CD4-positive, alpha-beta T cell treated with Interleukin-2 at 100 ng/mL for 4 hours (primary cell): ENCODE measurements around the gene PARP14.
A peak's percentile ranks its signal among the peaks of the same experiment; 100 is the strongest.
"Not testable (repeated sequence)": the region's sequence is repeated elsewhere in the genome, so short reads cannot be mapped to it uniquely, and the experiment has no call there.

Experiments used
- DNase-seq: peaks from one replicate; pipeline ENCODE4 v3.0.0-alpha.2; 2020; ENCODE audit warnings: low spot score

The PARP14 gene, protein sequence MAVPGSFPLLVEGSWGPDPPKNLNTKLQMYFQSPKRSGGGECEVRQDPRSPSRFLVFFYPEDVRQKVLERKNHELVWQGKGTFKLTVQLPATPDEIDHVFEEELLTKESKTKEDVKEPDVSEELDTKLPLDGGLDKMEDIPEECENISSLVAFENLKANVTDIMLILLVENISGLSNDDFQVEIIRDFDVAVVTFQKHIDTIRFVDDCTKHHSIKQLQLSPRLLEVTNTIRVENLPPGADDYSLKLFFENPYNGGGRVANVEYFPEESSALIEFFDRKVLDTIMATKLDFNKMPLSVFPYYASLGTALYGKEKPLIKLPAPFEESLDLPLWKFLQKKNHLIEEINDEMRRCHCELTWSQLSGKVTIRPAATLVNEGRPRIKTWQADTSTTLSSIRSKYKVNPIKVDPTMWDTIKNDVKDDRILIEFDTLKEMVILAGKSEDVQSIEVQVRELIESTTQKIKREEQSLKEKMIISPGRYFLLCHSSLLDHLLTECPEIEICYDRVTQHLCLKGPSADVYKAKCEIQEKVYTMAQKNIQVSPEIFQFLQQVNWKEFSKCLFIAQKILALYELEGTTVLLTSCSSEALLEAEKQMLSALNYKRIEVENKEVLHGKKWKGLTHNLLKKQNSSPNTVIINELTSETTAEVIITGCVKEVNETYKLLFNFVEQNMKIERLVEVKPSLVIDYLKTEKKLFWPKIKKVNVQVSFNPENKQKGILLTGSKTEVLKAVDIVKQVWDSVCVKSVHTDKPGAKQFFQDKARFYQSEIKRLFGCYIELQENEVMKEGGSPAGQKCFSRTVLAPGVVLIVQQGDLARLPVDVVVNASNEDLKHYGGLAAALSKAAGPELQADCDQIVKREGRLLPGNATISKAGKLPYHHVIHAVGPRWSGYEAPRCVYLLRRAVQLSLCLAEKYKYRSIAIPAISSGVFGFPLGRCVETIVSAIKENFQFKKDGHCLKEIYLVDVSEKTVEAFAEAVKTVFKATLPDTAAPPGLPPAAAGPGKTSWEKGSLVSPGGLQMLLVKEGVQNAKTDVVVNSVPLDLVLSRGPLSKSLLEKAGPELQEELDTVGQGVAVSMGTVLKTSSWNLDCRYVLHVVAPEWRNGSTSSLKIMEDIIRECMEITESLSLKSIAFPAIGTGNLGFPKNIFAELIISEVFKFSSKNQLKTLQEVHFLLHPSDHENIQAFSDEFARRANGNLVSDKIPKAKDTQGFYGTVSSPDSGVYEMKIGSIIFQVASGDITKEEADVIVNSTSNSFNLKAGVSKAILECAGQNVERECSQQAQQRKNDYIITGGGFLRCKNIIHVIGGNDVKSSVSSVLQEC (N-terminal part only)

DNA sequence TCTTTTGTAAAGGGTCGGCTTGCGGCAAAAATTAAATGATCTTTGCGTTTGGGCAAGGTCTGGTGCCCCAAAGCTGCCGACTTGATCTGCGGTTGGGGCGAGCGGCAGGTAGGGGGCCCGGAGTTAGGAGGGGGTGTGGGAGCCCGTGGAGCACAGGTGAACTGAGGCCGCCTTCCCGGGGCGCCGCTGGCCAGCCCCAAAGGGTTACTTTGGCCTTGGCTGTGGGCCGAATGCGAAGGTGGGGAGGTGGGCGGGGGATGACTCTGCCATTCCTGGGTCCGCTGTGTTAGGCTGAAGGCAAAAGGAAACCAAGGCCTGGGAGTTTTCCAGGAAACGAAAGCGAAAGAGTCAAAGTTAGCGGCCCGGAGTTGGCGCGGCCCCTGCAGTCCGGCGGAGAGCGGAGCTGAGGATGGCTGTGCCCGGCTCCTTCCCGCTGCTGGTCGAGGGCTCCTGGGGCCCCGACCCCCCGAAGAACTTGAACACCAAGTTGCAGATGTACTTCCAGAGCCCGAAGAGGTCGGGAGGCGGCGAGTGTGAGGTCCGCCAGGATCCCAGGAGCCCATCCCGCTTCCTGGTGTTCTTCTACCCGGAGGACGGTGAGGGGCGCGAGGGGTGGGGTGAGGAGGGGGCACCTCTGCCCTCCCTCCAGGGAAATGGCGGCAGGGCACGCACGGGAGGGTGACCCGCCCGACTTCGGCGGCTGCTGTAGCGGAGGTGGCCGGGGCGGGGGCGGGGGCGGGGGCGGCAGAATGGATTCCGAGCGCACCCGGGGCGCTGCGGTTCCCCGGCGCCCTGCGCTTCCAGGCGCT lies at the start of gene PARP14:
Gene PARP14, plus strand, starts transcription at position 365 of the 809 bp plus-strand sequence. Its CDS starts 45 bp downstream, at position 410.
- DNase-seq: peak; percentile 74

GRCh38 chr3:122635789-122636188 lies 44.9 kb upstream of the PARP14 start:
- no peak for DNase-seq

- DNase-seq: no peak
These were observed 43.9 kb upstream of the PARP14 start for GRCh38 chr3:122636697-122637096.

GRCh38 chr3:122640437-122640999 lies 40.1 kb upstream of the PARP14 start:
- no peak for DNase-seq

GRCh38 chr3:122642935-122643334 lies 37.7 kb upstream of the PARP14 start:
- peak; percentile 51 for DNase-seq

DNA sequence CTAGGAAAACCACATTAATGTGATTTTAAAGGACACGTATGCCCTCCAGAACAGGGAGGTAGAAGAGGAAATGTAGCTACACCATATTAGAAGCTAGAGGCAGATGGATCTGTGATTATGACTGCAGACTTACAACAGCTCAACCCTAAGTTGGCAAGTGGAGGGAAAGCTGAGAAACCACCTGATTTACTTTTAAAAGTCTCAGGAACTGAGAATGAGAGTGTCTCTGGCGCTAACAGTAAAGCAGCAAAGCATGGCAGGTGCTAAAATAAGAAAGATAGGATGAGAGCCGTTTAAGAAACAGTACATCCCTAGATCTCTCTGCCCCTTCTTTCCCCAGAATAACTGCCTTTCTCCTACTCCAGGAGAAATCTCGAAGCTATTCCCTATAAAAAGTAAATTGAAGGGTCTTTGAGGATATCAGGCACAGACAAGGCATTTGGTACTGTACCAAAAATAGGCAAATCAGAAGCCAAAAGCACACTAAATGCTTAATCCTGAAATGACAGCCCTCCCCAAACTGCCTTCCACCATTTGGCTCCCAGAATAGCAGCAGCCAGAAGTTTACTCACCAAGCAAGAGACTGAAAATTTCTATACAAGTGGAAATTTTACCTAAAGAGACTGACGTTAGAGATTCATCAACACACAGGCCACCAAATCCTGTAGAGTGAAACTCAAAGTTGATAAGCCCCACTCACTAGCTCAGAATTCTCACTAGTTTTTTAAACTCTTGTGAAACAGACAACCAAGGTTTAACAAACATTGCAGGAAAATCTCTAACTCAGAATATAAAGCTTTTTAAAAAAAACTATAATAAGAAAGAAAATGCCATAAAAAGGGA lies 34.3 kb upstream of the PARP14 start:
- peak; percentile 39 for DNase-seq

GRCh38 chr3:122651233-122651907 lies 29.3 kb upstream of the PARP14 start:
- DNase-seq: not testable (repeated sequence)

DNA sequence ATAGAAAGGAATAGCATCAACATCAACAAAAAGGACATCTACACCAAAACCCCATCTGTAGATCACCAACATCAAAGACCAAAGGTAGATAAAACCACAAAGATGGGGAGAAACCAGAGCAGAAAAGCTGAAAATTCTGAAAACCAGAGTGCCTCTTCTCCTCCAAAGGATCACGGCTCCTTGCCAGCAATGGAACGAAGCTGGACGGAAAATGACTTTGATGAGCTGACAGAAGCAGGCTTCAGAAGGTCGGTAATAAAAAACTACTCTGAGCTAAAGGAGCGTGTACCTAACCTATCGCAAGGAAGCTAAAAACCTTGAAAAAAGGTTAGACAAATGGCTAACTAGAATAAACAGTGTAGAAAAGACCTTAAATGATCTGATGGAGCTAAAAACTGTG lies 28.7 kb upstream of the PARP14 start:
- DNase-seq: not testable (repeated sequence)

DNA sequence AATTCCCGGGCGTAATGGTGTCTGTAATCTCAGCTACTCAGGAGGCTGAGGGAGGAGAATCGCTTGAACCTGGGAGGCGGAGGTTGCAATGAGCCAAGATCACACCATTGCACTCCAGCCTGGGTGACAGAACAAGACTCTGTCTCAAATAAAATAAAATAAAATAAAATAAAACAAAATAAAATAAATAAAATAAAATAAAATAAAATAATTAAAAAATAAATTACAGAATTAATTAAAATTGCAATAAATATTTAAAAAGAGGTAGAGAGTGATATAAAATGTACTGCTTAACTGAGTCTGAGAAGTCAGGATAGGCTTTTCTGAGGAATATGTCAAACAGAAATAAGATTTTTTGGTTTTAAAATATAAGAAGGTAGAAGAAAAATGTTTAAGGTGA lies 22.3 kb upstream of the PARP14 start:
- not testable (repeated sequence) for DNase-seq

GRCh38 chr3:122660297-122660974 lies 20.2 kb upstream of the PARP14 start:
- no peak for DNase-seq

DNA sequence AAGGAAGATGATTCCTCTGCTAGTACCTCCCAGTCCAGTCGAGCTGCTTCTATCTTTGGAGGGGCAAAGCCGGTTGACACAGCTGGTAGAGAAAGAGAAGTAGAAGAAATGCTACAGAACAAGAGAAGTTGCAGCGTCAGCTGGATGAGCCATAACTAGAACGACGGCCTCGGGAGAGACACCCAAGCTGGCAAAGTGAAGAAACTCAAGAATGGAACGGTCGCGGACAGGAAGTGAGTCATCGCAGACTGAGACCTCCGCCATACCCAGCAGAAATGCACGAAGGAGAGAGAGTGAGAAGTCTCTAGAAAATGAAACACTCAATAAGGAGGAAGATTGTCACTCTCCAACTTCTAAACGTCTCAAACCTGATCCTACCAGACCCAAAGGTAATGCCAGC lies 19.0 kb upstream of the PARP14 start:
- peak; percentile 26 for DNase-seq

- DNase-seq: no peak
These were observed 18.1 kb upstream of the PARP14 start for GRCh38 chr3:122662505-122662904.

GRCh38 chr3:122665226-122665786 lies 15.3 kb upstream of the PARP14 start:
- no peak for DNase-seq

- no peak for DNase-seq
These were observed 14.8 kb upstream of the PARP14 start for GRCh38 chr3:122665881-122666280.

DNA sequence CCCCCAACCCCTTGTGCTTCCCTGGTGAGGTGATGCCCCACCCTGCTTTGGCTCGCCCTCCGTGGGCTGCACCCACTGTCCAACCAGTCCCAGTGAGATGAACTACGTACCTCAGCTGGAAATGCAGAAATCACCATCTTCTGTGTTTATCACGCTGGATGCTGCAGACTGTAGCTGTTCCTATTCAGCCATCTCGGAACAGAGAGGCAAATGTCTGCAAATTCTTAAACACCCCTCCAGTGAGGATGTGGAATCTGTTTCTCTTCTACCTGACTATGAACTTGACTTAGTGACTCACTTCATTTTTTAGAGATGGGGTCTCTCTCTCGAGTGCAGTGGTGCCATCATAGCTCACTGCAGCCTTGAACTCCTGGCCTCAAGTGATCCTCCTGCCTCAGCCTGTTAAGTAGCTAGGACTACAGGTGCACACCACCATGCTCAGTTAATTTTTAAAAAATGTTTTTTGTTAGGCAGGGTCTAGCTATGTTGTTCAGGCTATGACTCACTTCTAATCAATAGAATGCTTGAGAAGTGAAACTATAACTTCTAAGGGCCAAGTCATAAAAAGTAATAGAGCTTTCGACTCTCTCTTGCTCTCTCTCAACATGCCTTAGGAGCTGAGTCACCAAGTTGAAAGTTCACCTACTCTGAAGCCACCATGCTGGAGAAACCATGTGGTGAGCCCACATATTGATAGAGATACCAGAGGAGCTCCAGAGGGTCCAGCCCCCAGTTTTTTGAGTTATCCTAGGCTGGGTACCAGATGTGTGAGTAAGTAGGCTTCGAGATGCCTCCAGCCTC lies 11.5 kb upstream of the PARP14 start:
- no peak for DNase-seq

GRCh38 chr3:122671553-122671952 lies 9.1 kb upstream of the PARP14 start:
- DNase-seq: no peak

DNA sequence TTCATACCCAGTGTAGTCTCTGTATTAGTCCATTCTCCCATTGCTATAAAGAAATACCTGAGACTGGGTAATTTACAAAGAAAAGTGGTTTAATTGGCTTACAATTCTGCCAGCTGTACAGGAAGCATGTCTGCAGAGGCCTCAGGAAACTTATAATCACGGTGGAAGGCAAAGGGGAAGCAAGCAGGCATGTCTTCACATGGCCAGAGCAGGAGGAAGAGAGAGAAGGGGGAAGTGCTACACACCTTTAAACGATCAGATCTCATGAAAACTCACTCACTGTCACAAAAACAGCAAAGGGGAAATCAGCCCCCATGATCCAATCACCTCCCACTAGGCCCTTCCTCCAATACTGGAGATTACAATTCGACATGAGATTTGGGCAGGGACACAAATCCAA lies 6.3 kb upstream of the PARP14 start:
- DNase-seq: no peak

GRCh38 chr3:122676759-122677158 lies 3.9 kb upstream of the PARP14 start:
- no peak for DNase-seq
